CD8-positive, alpha-beta memory T cell (primary cell): Measurements from ENCODE around the gene EZR. TPM values are rescaled to one million over a fixed set of nuclear protein-coding genes. Genes with fewer than 3 reads are reported as not detected.

Experiments
- CTCF ChIA-PET: fragments of 350-600 bp; sonication (Branson Sonifier 250); formaldehyde crosslinking; loops from one replicate; lab custom pipeline; 2021; ENCODE audit warnings: antibody characterized with exemption; lab: Charles Lee
- POLR2A ChIA-PET: fragments of 350-600 bp; sonication (Branson Sonifier 250); formaldehyde crosslinking; loops from one replicate; lab custom pipeline; 2021; ENCODE audit warnings: antibody characterized with exemption; lab: Charles Lee
- DNase-seq, 5 donors: peaks; one replicate each; pipeline versions ENCODE4 v3.0.0 to v3.0.0-alpha.2; 2020 to 2022; ENCODE audit warnings: mixed read lengths in 1 of 5
- H3K27ac ChIP-seq: one replicate; pipeline ENCODE4 v1.7.0; 2013; ENCODE audit warnings: low read depth, mild to moderate bottlenecking, low read length, moderate library complexity
- H3K27me3 ChIP-seq: 2 replicates; pipeline ENCODE4 v1.7.0; 2013; ENCODE audit warnings: low read length, mild to moderate bottlenecking; ENCODE audit not compliant: insufficient read depth, poor library complexity, severe bottlenecking
- H3K36me3 ChIP-seq: 2 replicates; pipeline ENCODE4 v1.7.0; 2013; ENCODE audit warnings: mild to moderate bottlenecking, low read length, moderate library complexity; ENCODE audit not compliant: insufficient read depth
- H3K4me1 ChIP-seq: 2 replicates; pipeline ENCODE4 v1.7.0; 2013; ENCODE audit warnings: mild to moderate bottlenecking, low read length, moderate library complexity; ENCODE audit not compliant: insufficient read depth
- H3K4me3 ChIP-seq: 2 replicates; pipeline ENCODE4 v1.7.0; 2013; ENCODE audit warnings: mild to moderate bottlenecking, low read length
- H3K9me3 ChIP-seq: 2 replicates; pipeline ENCODE4 v1.7.0; 2013; ENCODE audit warnings: mild to moderate bottlenecking, low read length
- H3K27ac Mint-ChIP-seq, 8 donors: one replicate each; pipeline ENCODE4 v1.8.0; 2020 to 2021; ENCODE audit warnings: mixed read lengths in 8 of 8, mild to moderate bottlenecking in 6 of 8, inconsistent platforms in 3 of 8, moderate library complexity in 3 of 8
- H3K27me3 Mint-ChIP-seq, 2 donors: one replicate each; pipeline ENCODE4 v1.8.0; 2020 to 2021; ENCODE audit warnings: mixed read lengths in 2 of 2, mild to moderate bottlenecking in 1 of 2, moderate library complexity in 1 of 2
- H3K36me3 Mint-ChIP-seq, 3 donors: one replicate each; pipeline ENCODE4 v1.8.0; 2020 to 2021; ENCODE audit warnings: mixed read lengths in 3 of 3, inconsistent platforms in 1 of 3, mild to moderate bottlenecking in 1 of 3
- H3K4me1 Mint-ChIP-seq, 3 donors: one replicate each; pipeline ENCODE4 v1.8.0; 2020 to 2021; ENCODE audit warnings: mixed read lengths in 3 of 3, inconsistent platforms in 1 of 3, mild to moderate bottlenecking in 1 of 3
- H3K4me3 Mint-ChIP-seq, 7 donors: one replicate each; pipeline ENCODE4 v1.8.0; 2020 to 2021; ENCODE audit warnings: mixed read lengths in 7 of 7, mild to moderate bottlenecking in 6 of 7, moderate library complexity in 4 of 7, inconsistent platforms in 2 of 7
- H3K9me3 Mint-ChIP-seq, 5 donors: one replicate each; pipeline ENCODE4 v1.8.0; 2020 to 2022; ENCODE audit warnings: mixed read lengths in 5 of 5, mild to moderate bottlenecking in 3 of 5, moderate library complexity in 2 of 5, inconsistent platforms in 1 of 5
- polyA plus RNA-seq: library from polyadenylated mRNA; unstranded; fragments of 300-500 nt; fragmentation: Illumina TruSeq; gene quantifications from one replicate; pipeline ENCODE4 v1.2.3, GENCODE V29; 2021
- total RNA-seq, 2 experiments: library from RNA; stranded (reverse); gene quantifications; one replicate each; pipeline ENCODE4 v1.2.3, GENCODE V29; 2021

Gene EZR
- total and polyA plus RNA-seq, 3 experiments from 2014 or later = 296 to 325 (median 299) TPM

DNA sequence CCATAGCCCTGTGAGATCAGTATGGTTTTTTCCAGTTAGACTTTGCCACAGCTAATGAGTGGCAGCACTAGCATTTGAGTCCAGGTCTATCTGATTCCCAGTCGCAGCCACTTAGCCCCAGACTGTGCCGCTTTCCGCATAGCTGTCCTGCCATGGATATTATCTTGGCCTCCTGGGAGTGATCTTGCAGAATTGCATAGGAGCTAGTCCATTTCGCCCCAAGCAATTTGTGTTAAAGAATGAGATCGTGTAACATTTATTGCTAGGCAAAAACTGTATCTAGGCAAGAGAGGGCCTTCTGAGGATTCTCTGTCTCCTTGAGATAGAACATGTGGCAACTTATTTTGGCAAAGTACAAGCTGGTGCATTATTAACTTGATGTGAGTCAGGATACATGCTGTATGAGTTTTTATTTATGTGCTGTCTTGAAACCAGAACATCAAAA, 74.2 kb downstream of the EZR start:
- no peak for DNase-seq

DNA sequence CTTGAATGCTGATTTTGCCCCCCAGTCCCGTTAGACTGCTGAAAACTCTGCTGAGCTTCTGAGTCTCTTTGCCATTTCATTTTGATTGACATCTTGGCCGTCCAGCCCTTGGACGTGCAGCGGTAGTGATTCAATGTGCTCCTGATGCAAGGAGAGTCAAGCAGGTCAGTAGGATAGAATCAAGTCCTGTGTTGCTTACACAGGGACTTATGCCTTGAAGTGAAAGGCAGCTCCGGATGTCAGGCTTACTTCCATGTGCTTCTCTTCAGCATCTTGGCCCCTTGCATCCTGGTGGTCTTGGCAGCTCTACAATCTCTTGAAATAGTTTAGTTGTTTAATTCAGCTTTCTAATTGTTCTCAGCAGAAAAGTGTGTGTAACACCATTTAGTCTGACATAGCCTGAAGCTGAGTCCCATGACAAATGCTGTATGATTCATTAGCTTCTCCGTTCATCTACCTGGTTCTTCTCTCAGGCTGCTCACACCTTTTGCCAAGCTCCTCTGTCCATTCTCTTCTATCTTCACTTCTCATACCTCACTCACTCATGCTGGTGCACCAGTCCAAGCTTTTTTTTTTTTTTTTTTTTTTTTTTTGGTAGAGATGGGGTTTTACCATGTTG, 76.0 kb downstream of the EZR start:
- ChIA-PET POLR2A (no interaction called here), CTCF (interaction anchor here (0.6 to 1.6 kb wide), 6 partner anchors 9 to 219 kb away, joined by 3 to 4 read pairs (median 3); no protein-coding TSS in a partner anchor)
- DNase-seq = no peak
- Histone ChIP-seq H3K27me3 (no peaks in the 10 kb centered on the region), H3K36me3 (peaks cover 10% of the 10 kb centered on the region), H3K4me1 (no peaks in the 10 kb centered on the region), H3K9me3 (peaks cover 3% of the 10 kb centered on the region), H3K4me3 (no peak overlapping the region), H3K27ac (no peak overlapping the region)
- Mint-ChIP-seq H3K4me1 (peaks cover 2 to 6% (median 4%) of the 10 kb centered on the region in 3 donors), H3K36me3 (peaks cover 30 to 76% (median 45%) of the 10 kb centered on the region in 3 donors), H3K27ac (peak overlapping the region in 1 of 8 donors; percentile 36), H3K27me3 (no peaks in the 10 kb centered on the region), H3K9me3 (peaks cover 5 to 13% (median 11%) of the 10 kb centered on the region in 5 donors), H3K4me3 (no peak overlapping the region)

More for the DNA sequence above, 74.2 kb downstream of the EZR start:
- Histone ChIP-seq H3K4me3 (no peak overlapping the region), H3K36me3 (peaks cover 10% of the 10 kb centered on the region), H3K4me1 (no peaks in the 10 kb centered on the region), H3K27me3 (no peaks in the 10 kb centered on the region), H3K27ac (no peak overlapping the region), H3K9me3 (no peaks in the 10 kb centered on the region)
- peaks cover 0 to 6% (median 0%) of the 10 kb centered on the region in 3 donors for H3K4me1 Mint-ChIP-seq
- ChIA-PET CTCF (no interaction called here), POLR2A (no interaction called here)
- H3K27ac Mint-ChIP-seq = peak overlapping the region in 1 of 8 donors; percentile 5
- no peaks in the 10 kb centered on the region for H3K27me3 Mint-ChIP-seq
- no peak overlapping the region for H3K4me3 Mint-ChIP-seq
- peaks cover 0 to 2% (median 0%) of the 10 kb centered on the region in 5 donors for H3K9me3 Mint-ChIP-seq
- H3K36me3 Mint-ChIP-seq = peaks cover 20 to 70% (median 30%) of the 10 kb centered on the region in 3 donors

DNA sequence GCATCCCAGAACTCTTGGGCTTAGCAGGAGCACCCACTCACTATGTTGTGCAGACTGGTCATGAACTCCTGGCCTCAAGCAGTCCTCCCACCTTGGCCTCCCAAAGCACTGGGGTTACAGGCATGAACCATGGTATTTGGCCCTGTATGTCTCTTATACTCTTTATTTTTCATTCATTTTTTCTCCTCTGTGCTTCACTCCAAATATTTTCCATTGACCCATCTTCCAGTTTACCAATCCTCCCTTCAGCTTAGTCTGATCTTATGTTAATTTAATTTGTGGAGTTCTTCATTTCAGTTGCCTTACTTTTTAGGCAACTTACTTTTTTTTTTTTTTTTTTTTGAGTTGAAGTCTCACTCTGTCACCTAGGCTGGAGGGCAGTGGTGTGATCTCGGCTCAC, 79.5 kb downstream of the EZR start:
- no peak for DNase-seq
- Mint-ChIP-seq H3K4me3 (no peak overlapping the region), H3K27ac (peak overlapping the region in 3 of 8 donors; percentile 29 to 91 (median 35)), H3K27me3 (no peaks in the 10 kb centered on the region), H3K4me1 (peaks cover 6 to 15% (median 7%) of the 10 kb centered on the region in 3 donors), H3K36me3 (peaks cover 28 to 80% (median 49%) of the 10 kb centered on the region in 3 donors), H3K9me3 (peaks cover 6 to 15% (median 11%) of the 10 kb centered on the region in 5 donors)
- Histone ChIP-seq H3K9me3 (peaks cover 3% of the 10 kb centered on the region), H3K36me3 (peaks cover 7% of the 10 kb centered on the region), H3K4me1 (no peaks in the 10 kb centered on the region), H3K27me3 (no peaks in the 10 kb centered on the region), H3K27ac (no peak overlapping the region), H3K4me3 (no peak overlapping the region)
- ChIA-PET POLR2A (interaction anchor here (0.6 to 0.7 kb wide), 2 partner anchors 61 to 274 kb away, joined by 4 read pairs; no protein-coding TSS in a partner anchor), CTCF (interaction anchor here (1.4 kb wide), 1 partner anchor 36 kb away, joined by 4 read pairs; no protein-coding TSS in a partner anchor)

DNA sequence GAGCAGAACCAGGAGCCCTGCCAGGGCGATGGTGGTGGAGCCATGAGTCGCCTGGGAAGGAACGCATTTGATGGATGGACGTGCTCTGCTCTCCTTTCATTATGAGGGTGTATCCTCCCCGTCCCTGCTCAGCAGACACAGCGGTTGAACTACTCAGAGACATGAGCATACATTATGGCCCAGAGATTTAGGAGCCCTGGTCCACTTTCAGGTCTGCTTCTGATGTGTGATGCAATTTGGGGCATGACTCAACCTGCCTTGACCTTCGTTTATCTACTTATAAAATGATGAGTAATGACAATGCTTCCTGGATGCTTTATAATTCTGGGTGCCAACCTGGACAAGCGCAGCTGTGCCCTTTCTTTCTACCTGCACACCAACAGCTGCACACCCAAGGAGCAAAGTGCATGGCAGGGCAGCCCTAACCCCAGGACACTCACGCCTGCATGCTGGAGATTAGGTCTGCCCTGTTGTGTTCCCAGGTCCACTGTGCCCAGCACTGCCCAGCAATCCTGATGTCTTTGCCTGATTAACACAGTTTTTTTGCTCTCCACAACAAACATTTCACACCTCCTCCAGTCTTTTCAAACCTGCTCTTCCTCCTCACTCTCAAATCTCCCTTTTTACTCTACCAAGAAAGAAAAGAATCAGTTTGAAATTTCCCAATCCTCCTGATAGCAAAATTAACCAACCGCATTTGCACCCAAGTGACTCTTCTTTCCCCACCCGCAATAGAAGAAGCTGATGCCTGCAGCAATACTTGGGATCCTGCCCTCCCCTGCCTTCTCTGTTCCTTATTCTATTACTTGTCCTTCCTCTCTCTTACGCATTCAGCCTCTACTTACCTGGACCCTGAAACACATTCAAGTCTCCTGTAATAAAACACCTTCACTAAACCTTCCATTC, 81.2 kb downstream of the EZR start:
- H3K27me3 Mint-ChIP-seq = no peaks in the 10 kb centered on the region
- Histone ChIP-seq H3K27ac (no peak overlapping the region), H3K4me1 (no peaks in the 10 kb centered on the region), H3K36me3 (peaks cover 9% of the 10 kb centered on the region), H3K27me3 (no peaks in the 10 kb centered on the region), H3K4me3 (no peak overlapping the region), H3K9me3 (peaks cover 6% of the 10 kb centered on the region)
- peaks cover 26 to 82% (median 55%) of the 10 kb centered on the region in 3 donors for H3K36me3 Mint-ChIP-seq
- ChIA-PET POLR2A (no interaction called here), CTCF (interaction anchor here (1.1 to 1.4 kb wide), 3 partner anchors 34 to 132 kb away, joined by 3 to 5 read pairs (median 4); no protein-coding TSS in a partner anchor)
- no peak for DNase-seq
- H3K27ac Mint-ChIP-seq = peak overlapping the region in 2 of 8 donors; percentile 19 to 72
- H3K9me3 Mint-ChIP-seq = peaks cover 10 to 20% (median 11%) of the 10 kb centered on the region in 5 donors
- no peak overlapping the region for H3K4me3 Mint-ChIP-seq
- H3K4me1 Mint-ChIP-seq = peaks cover 2 to 15% (median 7%) of the 10 kb centered on the region in 3 donors

DNA sequence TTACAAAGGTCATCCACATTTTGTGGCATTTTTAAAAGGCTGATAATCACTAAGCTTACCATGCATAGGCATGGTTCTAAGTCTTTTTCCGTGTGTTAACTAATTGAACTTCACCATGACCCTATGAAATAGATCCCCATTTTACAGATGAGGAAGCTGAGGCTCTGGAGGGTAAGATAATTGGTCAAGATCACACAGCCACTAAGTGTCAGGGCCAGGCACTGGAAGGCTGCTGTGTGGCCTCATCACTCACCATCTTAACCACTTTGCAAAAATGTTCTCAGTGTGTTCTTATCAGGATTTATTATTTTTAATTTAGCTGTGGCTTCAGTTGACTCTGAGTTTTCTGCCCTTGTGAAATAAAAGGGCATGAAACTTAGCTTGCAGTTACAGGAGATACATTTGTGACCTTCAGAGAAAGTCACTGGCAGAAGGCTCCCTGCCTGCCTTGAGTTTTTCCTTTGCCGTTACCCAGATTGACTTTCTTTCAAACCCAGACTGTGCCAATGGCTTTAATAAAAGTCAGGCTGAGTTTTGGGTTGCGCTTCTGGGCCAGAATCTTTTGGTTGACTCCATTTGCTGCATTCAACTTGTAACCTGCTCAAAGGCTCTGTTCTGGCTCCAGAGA, 82.0 kb downstream of the EZR start:
- no peaks in the 10 kb centered on the region for H3K27me3 Mint-ChIP-seq
- Histone ChIP-seq H3K4me1 (no peaks in the 10 kb centered on the region), H3K27me3 (no peaks in the 10 kb centered on the region), H3K9me3 (peaks cover 6% of the 10 kb centered on the region), H3K4me3 (no peak overlapping the region), H3K27ac (no peak overlapping the region), H3K36me3 (peaks cover 9% of the 10 kb centered on the region)
- CTCF ChIA-PET = no interaction called here
- H3K9me3 Mint-ChIP-seq = peaks cover 10 to 20% (median 16%) of the 10 kb centered on the region in 5 donors
- H3K36me3 Mint-ChIP-seq = peaks cover 28 to 83% (median 60%) of the 10 kb centered on the region in 3 donors
- DNase-seq = no peak
- no peak overlapping the region for H3K27ac Mint-ChIP-seq
- peaks cover 0 to 15% (median 7%) of the 10 kb centered on the region in 3 donors for H3K4me1 Mint-ChIP-seq
- H3K4me3 Mint-ChIP-seq = no peak overlapping the region
- POLR2A ChIA-PET = interaction anchor here (0.6 to 0.7 kb wide), 2 partner anchors 13 to 77 kb away, joined by 3 to 5 read pairs; no protein-coding TSS in a partner anchor

DNA sequence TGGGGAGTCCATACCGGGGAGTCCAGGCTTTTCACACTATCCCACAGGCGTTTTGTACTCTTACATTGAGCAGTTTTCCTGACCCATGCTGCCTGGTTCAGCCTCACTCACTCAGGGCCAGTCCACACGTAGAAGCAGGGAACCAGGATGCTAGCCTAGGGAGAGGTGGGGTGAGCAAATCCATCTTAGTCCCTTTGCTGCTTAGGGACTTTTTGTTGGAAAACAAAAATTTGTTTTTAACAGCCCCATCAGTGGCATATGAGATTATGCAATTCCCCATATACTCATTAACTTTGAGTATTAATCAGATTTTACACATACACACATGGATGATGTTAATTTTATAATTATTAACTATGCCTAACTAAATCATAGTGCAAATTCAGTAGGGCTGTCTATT, 84.2 kb downstream of the EZR start:
- Histone ChIP-seq H3K9me3 (peaks cover 6% of the 10 kb centered on the region), H3K4me3 (no peak overlapping the region), H3K27me3 (no peaks in the 10 kb centered on the region), H3K4me1 (no peaks in the 10 kb centered on the region), H3K27ac (no peak overlapping the region), H3K36me3 (peaks cover 15% of the 10 kb centered on the region)
- Mint-ChIP-seq H3K4me3 (no peak overlapping the region), H3K27ac (peak overlapping the region in 3 of 8 donors; percentile 11 to 74 (median 34)), H3K27me3 (no peaks in the 10 kb centered on the region), H3K4me1 (peaks cover 0 to 15% (median 7%) of the 10 kb centered on the region in 3 donors), H3K36me3 (peaks cover 35 to 82% (median 55%) of the 10 kb centered on the region in 3 donors), H3K9me3 (peaks cover 8 to 20% (median 17%) of the 10 kb centered on the region in 5 donors)
- ChIA-PET POLR2A (no interaction called here), CTCF (interaction anchor here (1.0 kb wide), 1 partner anchor 12 kb away, joined by 3 read pairs; no protein-coding TSS in a partner anchor)
- no peak for DNase-seq

DNA sequence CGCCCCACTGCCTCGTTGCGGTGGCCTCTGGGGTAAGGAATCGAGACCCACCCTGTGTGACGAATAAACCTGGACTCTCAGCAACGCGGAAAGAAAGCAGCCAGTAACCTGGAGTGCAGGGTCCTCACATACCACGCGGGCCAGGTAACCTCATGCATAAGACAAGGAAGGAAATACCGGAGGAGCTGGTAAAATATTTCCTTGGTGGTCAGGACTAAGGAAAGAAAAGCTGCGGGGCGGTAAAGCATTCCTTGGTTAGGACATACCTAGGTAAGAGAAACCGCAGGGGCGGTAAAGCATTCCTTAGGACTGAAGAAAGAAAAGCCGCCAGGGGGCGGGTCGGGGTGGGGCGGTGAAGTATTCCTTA, 88.6 kb downstream of the EZR start:
- peaks cover 3% of the 10 kb centered on the region for H3K9me3 ChIP-seq
- H3K4me1 ChIP-seq = no peaks in the 10 kb centered on the region
- no peak overlapping the region for H3K4me3 Mint-ChIP-seq
- peak overlapping the region in 1 of 8 donors; percentile 65 for H3K27ac Mint-ChIP-seq
- CTCF ChIA-PET = no interaction called here
- peaks cover 0 to 10% (median 7%) of the 10 kb centered on the region in 5 donors for H3K9me3 Mint-ChIP-seq
- H3K27ac ChIP-seq = no peak overlapping the region
- no peak for DNase-seq
- no peaks in the 10 kb centered on the region for H3K27me3 Mint-ChIP-seq
- POLR2A ChIA-PET = no interaction called here
- no peak overlapping the region for H3K4me3 ChIP-seq
- H3K27me3 ChIP-seq = no peaks in the 10 kb centered on the region
- H3K4me1 Mint-ChIP-seq = peaks cover 0 to 4% (median 2%) of the 10 kb centered on the region in 3 donors
- H3K36me3 Mint-ChIP-seq = peaks cover 39 to 77% (median 48%) of the 10 kb centered on the region in 3 donors
- peaks cover 20% of the 10 kb centered on the region for H3K36me3 ChIP-seq
